Vagina (tissue), 2 donors: Measurements from ENCODE around the gene HOXB3. TPM values are rescaled to one million over a fixed set of nuclear protein-coding genes. Genes with fewer than 3 reads are reported as not detected.

ENCODE experiments used
- DNase-seq, 2 donors: peaks; one replicate each; pipeline ENCODE4 v3.0.0-alpha.2; 2017; ENCODE audit errors: extremely low spot score in 2 of 2
- H3K27ac ChIP-seq: fragments of 200-600 bp; sonication (generic); one replicate; pipeline ENCODE4 v1.5.1; 2019
- H3K27me3 ChIP-seq: fragments of 200-600 bp; sonication (generic); one replicate; pipeline ENCODE4 v1.5.1; 2019
- H3K36me3 ChIP-seq, 2 donors: fragments of 200-600 bp; sonication (generic); one replicate each; pipeline ENCODE4 v1.5.1; 2017 to 2019
- H3K4me1 ChIP-seq: fragments of 200-600 bp; sonication (generic); one replicate; pipeline ENCODE4 v1.5.1; 2019
- H3K4me3 ChIP-seq, 2 donors: fragments of 200-600 bp; sonication (generic); 1 replicate in 1 of 2; 2 replicates in 1 of 2; pipeline ENCODE4 v1.5.1; 2016 to 2019
- H3K9me3 ChIP-seq: fragments of 200-600 bp; sonication (generic); one replicate; pipeline ENCODE4 v1.5.1; 2019
- POLR2A ChIP-seq, 2 donors: fragments of 450-650 bp; IDR thresholded peaks; one replicate each; pipeline ENCODE4 v1.6.1; 2017; ENCODE audit warnings: antibody characterized with exemption in 2 of 2, mild to moderate bottlenecking in 2 of 2, moderate library complexity in 2 of 2
- POLR2AphosphoS5 ChIP-seq, 2 donors: sonication (generic); formaldehyde crosslinking; IDR thresholded peaks; one replicate each; pipeline ENCODE4 v1.9.0; 2017; ENCODE audit warnings: antibody characterized with exemption in 2 of 2, mild to moderate bottlenecking in 2 of 2, low read depth in 1 of 2; ENCODE audit not compliant: insufficient read depth in 1 of 2
- intact Hi-C: fragments of 100-400 bp; cut with DNase I; formaldehyde crosslinking; loops from one replicate; pipeline ENCODE4 v1.15.1; 2023
- total RNA-seq: library from RNA; depleted of rRNA; stranded (reverse); fragments of >200 nt; gene quantifications from one replicate; pipeline ENCODE4 v1.2.3, GENCODE V29; 2016
- TF ChIP-seq, protein P1 (sequence below), 3 experiments: fragments of 450-650 bp in 2 of 3; fragments of 200-600 bp in 1 of 3; sonication (generic) in 1 of 3; IDR thresholded peaks; one replicate each; pipeline ENCODE4 v1.5.1; 2017 to 2019; ENCODE audit warnings: antibody characterized with exemption in 3 of 3, mild to moderate bottlenecking in 2 of 3, moderate library complexity in 2 of 3

Gene HOXB3
- total RNA-seq, 1 donor from 2014 or later: 17.7 TPM

DNA sequence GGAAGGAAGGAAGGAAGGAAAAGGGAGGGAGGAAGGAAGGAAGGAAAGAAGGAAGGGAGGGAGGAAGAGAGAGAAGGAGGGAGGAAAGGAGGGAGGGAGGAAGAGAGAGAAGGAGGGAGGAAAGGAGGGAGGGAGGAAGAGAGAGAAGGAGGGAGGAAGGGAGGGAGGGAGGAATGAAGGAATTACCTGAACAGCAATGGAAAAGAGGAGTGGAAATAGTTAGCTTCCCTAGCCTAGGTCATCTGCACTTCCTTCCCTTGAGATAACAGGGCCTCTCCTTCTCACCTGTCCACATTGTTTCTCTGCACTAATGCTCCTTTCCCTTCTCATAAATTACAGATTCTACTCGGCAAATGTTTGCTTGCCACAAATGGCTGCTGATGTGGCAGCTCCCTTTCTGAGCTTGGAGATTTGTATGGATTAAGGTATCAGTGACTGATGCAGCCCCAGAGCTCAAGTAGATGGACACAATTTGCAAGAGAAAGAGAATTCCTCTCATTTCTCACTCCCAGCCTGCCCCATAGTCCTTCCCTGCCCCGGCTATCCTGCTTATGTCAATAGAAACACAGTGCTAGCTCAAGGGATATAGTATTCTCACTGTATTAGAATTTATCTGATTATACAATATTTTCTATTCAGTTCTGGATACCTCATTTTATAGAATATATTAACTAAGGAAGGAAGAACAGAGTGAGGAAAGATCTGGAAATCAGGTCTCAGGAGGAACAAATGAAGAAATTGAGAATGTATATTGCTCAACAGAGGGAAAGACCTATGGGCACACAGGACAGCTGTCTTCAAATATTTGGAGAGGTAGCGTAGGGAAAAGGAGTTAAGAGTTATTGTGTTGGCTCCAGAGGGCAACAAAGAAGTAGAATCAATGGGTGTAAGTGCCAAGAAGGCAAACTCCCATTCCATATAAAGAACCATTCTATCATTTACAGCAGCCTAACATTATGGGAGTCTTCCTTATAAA is 73.8 kb downstream of the HOXB3 start:
- Histone ChIP-seq H3K9me3 (no peaks in the 10 kb centered on the region), H3K36me3 (no peaks in the 10 kb centered on the region), H3K4me3 (no peak overlapping the region), H3K4me1 (no peaks in the 10 kb centered on the region), H3K27ac (no peak overlapping the region), H3K27me3 (no peaks in the 10 kb centered on the region)
- no peak for DNase-seq
- intact Hi-C loops: no loop called here
- no peak for TF ChIP-seq POLR2AphosphoS5 (IDR thresholded peaks at IDR 0.05; ENCODE audit: insufficient read depth in 1 of 2, low read depth in 1 of 2)
- TF ChIP-seq, protein P1, sequence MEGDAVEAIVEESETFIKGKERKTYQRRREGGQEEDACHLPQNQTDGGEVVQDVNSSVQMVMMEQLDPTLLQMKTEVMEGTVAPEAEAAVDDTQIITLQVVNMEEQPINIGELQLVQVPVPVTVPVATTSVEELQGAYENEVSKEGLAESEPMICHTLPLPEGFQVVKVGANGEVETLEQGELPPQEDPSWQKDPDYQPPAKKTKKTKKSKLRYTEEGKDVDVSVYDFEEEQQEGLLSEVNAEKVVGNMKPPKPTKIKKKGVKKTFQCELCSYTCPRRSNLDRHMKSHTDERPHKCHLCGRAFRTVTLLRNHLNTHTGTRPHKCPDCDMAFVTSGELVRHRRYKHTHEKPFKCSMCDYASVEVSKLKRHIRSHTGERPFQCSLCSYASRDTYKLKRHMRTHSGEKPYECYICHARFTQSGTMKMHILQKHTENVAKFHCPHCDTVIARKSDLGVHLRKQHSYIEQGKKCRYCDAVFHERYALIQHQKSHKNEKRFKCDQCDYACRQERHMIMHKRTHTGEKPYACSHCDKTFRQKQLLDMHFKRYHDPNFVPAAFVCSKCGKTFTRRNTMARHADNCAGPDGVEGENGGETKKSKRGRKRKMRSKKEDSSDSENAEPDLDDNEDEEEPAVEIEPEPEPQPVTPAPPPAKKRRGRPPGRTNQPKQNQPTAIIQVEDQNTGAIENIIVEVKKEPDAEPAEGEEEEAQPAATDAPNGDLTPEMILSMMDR (IDR thresholded peaks at IDR 0.05): no peak
- TF ChIP-seq POLR2A (IDR thresholded peaks at IDR 0.05): no peak

DNA sequence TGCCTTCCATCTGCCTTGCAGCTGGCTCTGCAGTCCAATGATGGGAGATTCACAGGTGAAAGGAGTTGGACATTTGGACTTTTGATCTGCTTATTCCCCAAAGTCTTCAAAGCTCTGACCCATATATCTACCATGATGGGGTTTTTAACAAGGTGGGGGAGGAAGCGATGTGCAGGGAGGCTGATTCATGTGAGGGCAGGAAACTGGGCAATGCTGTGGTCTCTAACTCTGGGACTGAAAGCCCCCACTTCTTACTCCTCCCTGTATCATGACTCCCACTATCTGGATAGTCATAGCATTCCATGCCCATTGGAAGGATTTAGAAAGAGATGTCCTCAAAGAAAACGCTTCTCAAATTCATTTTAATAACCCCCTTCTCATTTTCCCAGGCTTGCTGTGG is 75.6 kb downstream of the HOXB3 start:
- no peak for DNase-seq
- intact Hi-C loops: no loop called here
- no peaks in the 10 kb centered on the region for H3K4me1 ChIP-seq
- TF ChIP-seq POLR2A (IDR thresholded peaks at IDR 0.05): no peak
- no peak for TF ChIP-seq POLR2AphosphoS5 (IDR thresholded peaks at IDR 0.05; ENCODE audit: insufficient read depth in 1 of 2, low read depth in 1 of 2)
- TF ChIP-seq, protein P1 (IDR thresholded peaks at IDR 0.05): no peak
- H3K36me3 ChIP-seq: no peaks in the 10 kb centered on the region
- no peak overlapping the region for H3K27ac ChIP-seq
- no peaks in the 10 kb centered on the region for H3K9me3 ChIP-seq
- H3K27me3 ChIP-seq: no peaks in the 10 kb centered on the region
- H3K4me3 ChIP-seq: no peak overlapping the region

DNA sequence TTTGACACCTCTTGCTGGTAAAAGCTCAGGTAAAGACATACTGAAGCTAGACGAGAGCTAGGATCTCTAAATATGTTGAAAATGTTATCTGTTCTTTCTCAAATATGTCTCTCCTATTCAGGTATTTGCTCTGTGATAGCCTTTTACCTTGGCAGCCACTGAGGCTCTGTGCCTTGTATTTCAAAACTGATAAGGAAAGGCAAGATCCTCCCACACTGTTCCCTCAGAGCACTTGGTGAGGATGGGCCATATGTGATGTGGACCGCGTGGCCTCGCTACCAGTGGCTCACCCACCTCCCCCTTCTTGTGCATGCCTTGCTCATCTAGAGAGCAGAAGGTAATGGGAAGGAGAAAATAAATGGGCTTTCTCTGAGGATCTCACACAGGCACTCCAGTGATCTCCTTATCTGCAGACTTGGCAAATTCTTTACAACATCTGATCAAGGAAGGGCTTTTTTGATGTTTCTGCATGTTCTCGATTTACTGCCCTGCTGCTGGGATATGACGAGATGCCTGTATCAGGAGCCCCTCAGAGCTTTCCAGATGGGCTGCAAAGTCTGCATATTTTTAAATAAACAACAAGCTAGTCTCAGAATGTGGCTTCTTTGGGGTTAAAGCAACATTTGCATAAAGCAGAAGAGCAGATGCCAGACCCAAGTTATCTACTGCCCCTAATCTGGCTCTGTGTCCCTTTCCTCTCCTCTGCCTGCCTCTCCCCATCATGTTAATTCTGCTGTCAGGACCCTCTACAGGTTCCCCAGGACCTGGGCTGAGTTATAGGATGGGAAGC is 76.2 kb downstream of the HOXB3 start:
- no peaks in the 10 kb centered on the region for H3K27me3 ChIP-seq
- intact Hi-C loops: no loop called here

DNA sequence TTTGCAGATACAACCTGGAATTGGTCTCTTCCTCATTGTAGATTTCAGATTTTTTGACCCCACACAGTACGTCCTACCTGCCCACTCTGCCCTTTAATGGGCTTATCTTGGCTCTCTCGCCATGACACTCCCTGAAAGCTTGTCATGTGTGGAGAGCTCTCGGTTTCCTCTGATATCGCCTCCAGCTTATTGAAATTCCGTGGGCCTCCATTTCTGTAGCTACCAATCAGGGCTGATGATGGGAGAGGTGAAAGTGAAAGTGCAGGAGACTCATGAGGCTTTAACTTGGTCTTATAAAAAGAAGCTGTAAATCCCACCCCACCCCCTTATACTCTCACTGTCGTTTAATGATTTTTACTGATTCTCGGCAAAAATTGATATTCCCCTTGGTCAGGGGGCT is 76.9 kb downstream of the HOXB3 start:
- Histone ChIP-seq H3K27me3 (no peaks in the 10 kb centered on the region), H3K27ac (no peak overlapping the region), H3K4me1 (no peaks in the 10 kb centered on the region), H3K4me3 (no peak overlapping the region), H3K9me3 (no peaks in the 10 kb centered on the region), H3K36me3 (no peaks in the 10 kb centered on the region)
- no peak for DNase-seq
- intact Hi-C loops: no loop called here
- TF ChIP-seq, protein P1 (IDR thresholded peaks at IDR 0.05): no peak
- TF ChIP-seq POLR2A (IDR thresholded peaks at IDR 0.05) (no peak), POLR2AphosphoS5 (IDR thresholded peaks at IDR 0.05; ENCODE audit: insufficient read depth in 1 of 2, low read depth in 1 of 2) (no peak)

More for the DNA sequence above, 76.2 kb downstream of the HOXB3 start:
- no peak for TF ChIP-seq POLR2A (IDR thresholded peaks at IDR 0.05)
- TF ChIP-seq, protein P1 (IDR thresholded peaks at IDR 0.05): no peak
- Histone ChIP-seq H3K36me3 (no peaks in the 10 kb centered on the region), H3K4me1 (no peaks in the 10 kb centered on the region), H3K4me3 (no peak overlapping the region), H3K27ac (no peak overlapping the region), H3K9me3 (no peaks in the 10 kb centered on the region)
- DNase-seq: no peak
